Measurements from ENCODE around the gene ADAMTS12. TPM values are rescaled to one million over a fixed set of nuclear protein-coding genes. Genes with fewer than 3 reads are reported as not detected.
A peak's percentile ranks its signal among the peaks of the same experiment; 100 is the strongest.

ADAMTS12 gene
- total RNA-seq, 1 experiment from 2014 or later, result 14.4 TPM

DNA sequence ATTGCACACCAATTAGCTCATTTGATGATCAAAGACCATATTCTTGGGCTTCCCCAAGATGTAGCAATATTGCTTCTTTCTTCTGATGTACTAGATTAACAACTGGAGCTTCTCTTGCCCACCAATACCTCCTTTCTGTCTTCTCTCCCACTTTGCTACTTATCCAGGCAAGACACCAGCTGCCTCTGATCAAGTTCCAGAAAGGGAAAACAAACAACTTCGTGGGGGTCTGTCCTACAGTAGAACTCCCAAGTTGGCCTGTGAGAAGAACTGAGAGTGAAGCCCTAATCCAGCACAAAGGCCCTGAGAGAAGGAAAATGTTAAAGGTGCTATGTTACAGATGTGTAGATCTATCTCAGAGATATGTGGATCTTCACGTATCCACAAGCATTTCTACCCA, 44.9 kb downstream of the ADAMTS12 start:
- DNase-seq (ENCODE audit: low spot score), result no peak

- peak; percentile 84 for DNase-seq (ENCODE audit: low spot score)
Observed at GRCh38 chr5:33843579-33843978, 48.2 kb downstream of the ADAMTS12 start.

GRCh38 chr5:33842456-33842855, 49.3 kb downstream of the ADAMTS12 start:
- DNase-seq (ENCODE audit: low spot score), result no peak

DNA sequence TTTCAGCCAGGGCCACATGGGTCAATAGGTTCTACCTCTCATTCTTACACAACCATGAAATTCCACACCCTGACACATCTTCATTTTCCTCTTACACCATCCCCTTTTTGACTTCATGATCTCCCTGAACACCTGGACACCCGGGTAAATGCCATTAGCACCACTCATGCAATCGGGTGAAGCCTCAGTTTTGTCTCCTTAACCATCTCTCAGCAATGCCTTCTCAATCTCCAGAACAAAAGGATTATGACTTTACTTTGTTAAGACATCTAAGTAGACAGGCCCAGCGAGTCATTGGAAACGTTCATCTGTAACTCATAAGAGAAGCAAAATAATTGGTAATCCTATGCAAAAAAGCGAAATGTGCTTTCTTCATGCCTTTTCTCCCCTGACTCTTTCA, 49.9 kb downstream of the ADAMTS12 start:
- DNase-seq (ENCODE audit: low spot score), result no peak

DNA sequence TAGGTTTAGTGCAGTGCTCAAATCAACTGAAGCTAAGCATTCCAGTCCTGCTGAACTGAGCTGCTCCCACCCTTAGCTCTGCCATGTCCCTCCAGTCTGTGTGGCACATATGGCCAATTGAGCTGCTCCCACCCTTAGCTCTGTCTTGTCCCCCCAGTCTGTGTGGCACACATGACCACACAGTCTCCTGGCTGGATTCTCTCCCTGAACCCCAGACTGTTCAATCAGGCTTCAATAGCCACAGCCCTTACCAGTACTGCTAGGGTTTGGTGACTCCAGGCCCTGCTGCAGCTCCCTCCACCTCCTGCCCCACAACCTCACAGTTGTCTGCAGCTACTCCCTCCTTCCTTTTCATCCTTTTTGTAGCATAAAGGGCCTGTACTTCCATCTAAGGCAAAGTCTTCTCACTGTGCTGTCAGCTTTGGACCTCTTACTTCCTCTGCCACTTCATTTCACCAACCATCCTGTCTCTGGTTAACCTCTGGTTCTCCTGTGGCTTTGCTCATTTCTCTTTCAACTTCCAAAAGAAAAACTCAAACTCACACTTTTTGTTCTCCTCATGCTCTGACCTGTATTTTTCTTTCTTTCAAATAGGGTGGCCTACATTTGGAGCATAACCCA, 50.8 kb downstream of the ADAMTS12 start:
- DNase-seq (ENCODE audit: low spot score), result no peak

DNA sequence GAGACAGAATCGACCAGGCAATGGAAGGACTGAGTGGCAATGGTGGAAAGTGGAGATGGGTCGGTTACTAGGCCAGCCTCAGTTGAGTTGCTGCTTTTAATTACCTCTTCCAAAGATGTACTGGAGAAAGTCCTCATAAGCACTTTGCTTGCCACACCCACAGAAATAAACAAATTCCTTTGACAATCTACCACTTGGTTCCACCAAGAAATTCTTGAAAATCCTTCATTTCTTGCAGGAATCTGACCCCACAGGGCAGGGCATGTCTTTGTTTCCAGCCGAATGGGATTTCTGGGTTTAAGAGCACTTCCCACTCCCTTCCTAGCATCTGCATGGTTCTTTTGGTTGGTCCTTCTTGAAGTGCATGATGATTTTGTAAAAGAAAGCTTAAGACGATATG, 54.5 kb downstream of the ADAMTS12 start:
- DNase-seq (ENCODE audit: low spot score), result no peak

- peak; percentile 76 for DNase-seq (ENCODE audit: low spot score)
Observed at GRCh38 chr5:33834334-33834733, 57.5 kb downstream of the ADAMTS12 start.

DNA sequence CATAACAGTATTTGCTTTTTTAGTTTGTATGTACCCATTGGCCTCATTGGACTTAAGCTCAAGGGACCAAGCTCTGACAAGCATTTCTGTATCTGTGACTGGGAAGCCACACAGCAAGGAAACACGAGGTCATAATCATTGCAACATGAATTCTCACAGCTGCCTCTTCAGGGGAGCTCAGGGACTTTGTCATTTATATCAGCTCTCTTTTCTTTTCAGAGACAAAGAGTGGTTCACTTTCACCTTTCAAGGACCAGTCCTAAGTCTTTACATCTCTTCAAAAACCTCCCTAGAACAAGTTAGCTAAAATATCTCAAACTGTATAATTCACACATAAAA, 58.6 kb downstream of the ADAMTS12 start:
- DNase-seq (ENCODE audit: low spot score), result no peak

GRCh38 chr5:33832404-33833236, 59.2 kb downstream of the ADAMTS12 start:
- no peak for DNase-seq (ENCODE audit: low spot score)

DNA sequence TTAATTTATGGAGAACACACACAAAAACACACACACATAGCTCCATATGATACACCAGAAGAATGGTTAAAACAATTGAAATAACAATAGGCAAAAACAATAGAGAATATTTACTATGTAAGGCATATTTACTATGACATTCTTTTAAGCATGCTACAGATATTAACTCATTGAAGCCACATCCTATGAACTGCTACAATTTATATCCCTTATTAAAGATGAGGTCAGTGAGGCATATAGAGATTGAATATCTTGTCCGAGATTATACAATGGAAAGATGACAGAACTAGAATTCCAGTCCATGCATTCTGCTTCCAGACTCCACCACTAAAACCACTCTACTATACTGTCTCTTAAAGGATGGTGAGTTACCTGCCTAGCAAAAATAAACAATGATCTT, 60.7 kb downstream of the ADAMTS12 start:
- no peak for DNase-seq (ENCODE audit: low spot score)

- DNase-seq (ENCODE audit: low spot score), result no peak
Observed at GRCh38 chr5:33829430-33829829, 62.4 kb downstream of the ADAMTS12 start.

DNA sequence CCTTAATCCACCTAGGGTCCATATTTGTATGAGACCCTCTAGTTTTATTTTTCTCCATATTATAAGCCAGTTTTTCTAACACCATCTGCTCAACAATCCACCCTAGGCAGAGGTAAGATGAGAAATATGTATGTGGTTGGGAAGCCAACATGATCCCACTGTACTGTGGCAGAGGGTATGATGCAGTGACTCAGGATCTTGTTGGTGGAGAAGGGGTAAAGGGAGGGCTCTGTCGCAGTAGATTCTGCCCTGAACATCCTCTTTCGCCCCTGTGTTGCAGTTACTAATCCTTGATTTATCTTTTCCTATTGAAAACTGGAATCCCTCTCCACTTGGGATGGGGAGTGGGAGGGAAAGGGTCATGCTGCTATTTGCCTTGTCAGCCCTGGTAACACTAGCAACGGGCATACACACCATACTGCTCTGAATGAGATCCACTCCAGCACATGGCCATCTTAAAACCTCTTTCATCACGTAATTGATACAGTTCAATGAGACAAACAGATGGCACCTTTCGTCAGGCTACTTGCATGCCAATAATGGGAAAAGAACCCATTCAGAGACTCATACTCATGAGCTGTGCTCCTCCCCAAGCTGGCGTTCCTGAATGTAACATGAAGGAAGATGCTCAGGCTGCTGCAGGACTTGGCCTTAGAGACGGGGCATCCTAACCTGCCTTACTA, 63.0 kb downstream of the ADAMTS12 start:
- no peak for DNase-seq (ENCODE audit: low spot score)

DNA sequence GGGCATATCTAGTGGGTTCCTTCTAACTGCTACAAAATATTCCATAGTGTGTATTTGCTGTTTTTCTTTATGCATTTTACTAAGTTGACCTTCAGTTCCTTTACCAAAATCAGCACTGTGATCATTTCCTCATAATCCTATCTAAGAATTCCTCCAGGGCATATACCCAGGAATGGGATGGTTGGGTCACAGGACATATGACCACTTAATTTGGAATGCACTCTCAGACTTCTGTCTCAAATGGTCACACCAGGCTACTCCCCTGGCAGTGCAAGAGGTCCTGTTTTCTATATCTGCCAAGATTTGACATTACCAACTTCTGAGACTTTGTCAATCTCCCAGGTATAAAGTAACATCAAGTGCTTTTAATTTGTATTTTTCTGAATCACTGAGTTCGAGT, 63.9 kb downstream of the ADAMTS12 start:
- peak; percentile 64 for DNase-seq (ENCODE audit: low spot score)

GRCh38 chr5:33827018-33827707, 64.6 kb downstream of the ADAMTS12 start:
- no peak for DNase-seq (ENCODE audit: low spot score)

DNA sequence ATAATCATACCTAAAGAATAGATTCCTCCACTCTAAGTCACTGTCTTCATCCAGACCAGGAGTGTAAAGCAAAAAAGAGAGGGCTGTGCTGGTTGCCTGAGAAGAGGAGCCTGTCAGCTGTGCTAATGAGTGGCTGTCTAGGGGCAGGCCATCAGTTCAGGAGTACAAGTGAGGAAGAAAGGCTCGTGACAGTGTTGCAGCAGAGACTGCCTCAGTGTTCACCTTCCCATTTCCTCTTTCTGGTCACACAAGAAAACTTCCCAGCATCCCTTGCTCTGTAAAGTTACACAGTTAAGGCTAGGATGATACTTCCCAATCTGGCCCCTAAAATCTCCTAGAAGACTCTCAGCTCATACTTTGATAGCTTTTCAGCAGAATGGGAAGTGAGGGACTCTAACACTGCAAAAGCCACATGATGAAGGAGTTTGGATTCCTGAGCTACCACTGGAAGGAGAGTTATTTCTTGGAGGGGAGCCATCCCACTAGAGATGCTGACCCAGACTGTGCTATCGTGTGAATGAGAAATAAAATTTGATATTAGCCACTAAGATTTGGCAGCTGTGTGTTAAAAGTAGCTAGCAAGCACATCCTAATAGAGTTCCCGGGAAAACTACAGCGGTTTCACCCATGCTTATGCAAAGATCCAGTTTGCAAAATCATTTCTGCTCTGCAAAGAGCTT, 67.1 kb downstream of the ADAMTS12 start:
- DNase-seq (ENCODE audit: low spot score), result no peak

GRCh38 chr5:33817301-33817700, 74.5 kb downstream of the ADAMTS12 start:
- DNase-seq (ENCODE audit: low spot score), result no peak

- DNase-seq (ENCODE audit: low spot score), result no peak
Observed at GRCh38 chr5:33816791-33817190, 75.0 kb downstream of the ADAMTS12 start.

- DNase-seq (ENCODE audit: low spot score), result no peak
Observed at GRCh38 chr5:33812746-33813145, 79.0 kb downstream of the ADAMTS12 start.

GRCh38 chr5:33810491-33811120, 81.2 kb downstream of the ADAMTS12 start:
- no peak for DNase-seq (ENCODE audit: low spot score)

DNA sequence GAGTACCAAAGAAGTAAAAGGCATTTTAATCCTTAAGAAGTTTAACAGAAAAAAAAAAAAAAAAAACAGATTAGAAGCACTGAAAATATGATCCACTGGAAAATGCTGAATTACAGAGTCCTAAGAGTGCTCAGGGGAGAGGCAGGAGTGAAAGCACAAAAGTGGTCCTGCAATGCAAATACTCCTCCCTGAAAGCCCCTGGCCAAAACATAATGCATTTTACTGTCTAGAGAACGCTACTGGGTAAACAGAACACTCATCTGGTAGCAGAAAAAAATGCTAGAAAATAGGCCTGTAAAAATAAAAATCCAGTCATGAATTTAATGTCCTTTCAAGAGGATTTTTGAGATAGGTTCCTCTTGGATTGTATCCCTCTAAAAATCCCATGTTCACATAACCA, 81.9 kb downstream of the ADAMTS12 start:
- no peak for DNase-seq (ENCODE audit: low spot score)

DNA sequence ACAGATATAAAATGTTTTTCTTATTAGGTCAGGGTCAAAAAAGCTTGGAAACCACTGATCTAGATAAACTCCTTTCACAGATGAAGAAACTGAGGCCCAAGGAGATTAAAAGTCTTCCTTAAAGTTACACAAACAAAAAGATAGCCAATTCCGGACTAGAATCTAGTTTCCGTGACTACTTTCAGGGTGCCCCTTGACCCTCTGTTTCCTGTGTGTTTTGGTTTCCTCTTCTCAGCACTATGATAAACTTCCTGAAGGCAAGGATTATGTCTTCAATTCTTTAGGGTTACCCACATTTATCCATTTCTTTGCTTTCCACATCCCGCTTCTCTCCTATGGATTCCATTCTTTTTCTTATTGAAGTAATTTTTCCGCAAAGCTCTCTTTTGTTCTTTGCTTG, 83.1 kb downstream of the ADAMTS12 start:
- DNase-seq (ENCODE audit: low spot score), result no peak
